HepG2 (cell line): ENCODE results near the gene F7. TPM values are rescaled to one million over a fixed set of nuclear protein-coding genes. Genes with fewer than 3 reads are reported as not detected.
A peak's percentile ranks its signal among the peaks of the same experiment; 100 is the strongest.

ENCODE experiments used
- ARNT ChIP-seq: fragments of 450-650 bp; IDR thresholded peaks from 2 replicates; pipeline ENCODE4 v1.6.1; 2017
- CBFB ChIP-seq: sonication (generic); formaldehyde crosslinking; IDR thresholded peaks from 2 replicates; pipeline ENCODE4 v1.4.0; 2020; ENCODE audit warnings: missing genetic modification reagents
- CREM ChIP-seq, 2 experiments: sonication (generic) in 1 of 2; formaldehyde crosslinking in 1 of 2; IDR thresholded peaks; 2 replicates each; pipeline versions ENCODE4 v1.4.0 to v1.6.1; 2016 to 2020; ENCODE audit warnings: antibody characterized with exemption in 1 of 2, mild to moderate bottlenecking in 1 of 2, missing genetic modification reagents in 1 of 2
- DMAP1 ChIP-seq: IDR thresholded peaks from 2 replicates; pipeline ENCODE4 v1.6.1; 2016
- FOXO1 ChIP-seq: sonication (generic); formaldehyde crosslinking; IDR thresholded peaks from 2 replicates; pipeline ENCODE4 v1.4.0; 2020; ENCODE audit warnings: missing genetic modification reagents
- FOXP4 ChIP-seq: sonication (generic); formaldehyde crosslinking; IDR thresholded peaks from 2 replicates; pipeline ENCODE4 v1.4.0; 2020; ENCODE audit warnings: missing genetic modification reagents
- GABPB1 ChIP-seq: IDR thresholded peaks from 2 replicates; pipeline ENCODE4 v1.6.1; 2016; ENCODE audit warnings: mild to moderate bottlenecking, missing genetic modification reagents, moderate library complexity, missing compliant biosample characterization
- GLI4 ChIP-seq: sonication (generic); formaldehyde crosslinking; IDR thresholded peaks from 2 replicates; pipeline ENCODE4 v1.5.1; 2020; ENCODE audit warnings: missing genetic modification reagents, mild to moderate bottlenecking, moderate library complexity, borderline replicate concordance
- IKZF1 ChIP-seq: fragments of 450-650 bp; IDR thresholded peaks from 2 replicates; pipeline ENCODE4 v1.7.1; 2016
- JUND ChIP-seq: sonication (generic); formaldehyde crosslinking; IDR thresholded peaks from 2 replicates; pipeline ENCODE4 v1.8.0; 2022; ENCODE audit warnings: mild to moderate bottlenecking, missing genetic modification reagents
- MEIS1 ChIP-seq: sonication (generic); formaldehyde crosslinking; IDR thresholded peaks from 2 replicates; pipeline ENCODE4 v1.9.0; 2021; ENCODE audit warnings: mild to moderate bottlenecking, missing genetic modification reagents, moderate library complexity, borderline replicate concordance
- PHF8 ChIP-seq: sonication (generic); formaldehyde crosslinking; IDR thresholded peaks from 2 replicates; pipeline ENCODE4 v1.5.0; 2020; ENCODE audit warnings: missing genetic modification reagents
- SIX4 ChIP-seq: sonication (generic); formaldehyde crosslinking; IDR thresholded peaks from 2 replicates; pipeline ENCODE4 v1.4.0; 2020; ENCODE audit warnings: missing genetic modification reagents
- SP5 ChIP-seq: IDR thresholded peaks from 2 replicates; pipeline ENCODE4 v1.6.1; 2016; ENCODE audit warnings: low read depth, borderline replicate concordance
- TEF ChIP-seq: sonication (generic); formaldehyde crosslinking; IDR thresholded peaks from 2 replicates; pipeline ENCODE4 v1.5.0; 2020; ENCODE audit warnings: missing genetic modification reagents
- ZBTB1 ChIP-seq: sonication (generic); formaldehyde crosslinking; IDR thresholded peaks from 2 replicates; pipeline ENCODE4 v1.4.0; 2020; ENCODE audit warnings: missing genetic modification reagents, borderline replicate concordance
- ZNF225 ChIP-seq: sonication (generic); formaldehyde crosslinking; IDR thresholded peaks from 2 replicates; pipeline ENCODE4 v1.4.0; 2020; ENCODE audit warnings: mild to moderate bottlenecking, missing genetic modification reagents
- ZNF264 ChIP-seq: sonication (generic); formaldehyde crosslinking; IDR thresholded peaks from 2 replicates; pipeline ENCODE4 v1.4.0; 2020; ENCODE audit warnings: missing genetic modification reagents
- ZNF605 ChIP-seq: sonication (generic); formaldehyde crosslinking; IDR thresholded peaks from 2 replicates; pipeline ENCODE4 v1.8.0; 2022; ENCODE audit warnings: mild to moderate bottlenecking, missing genetic modification reagents
- ZNF788 ChIP-seq: sonication (generic); formaldehyde crosslinking; IDR thresholded peaks from 2 replicates; pipeline ENCODE4 v1.5.0; 2020; ENCODE audit warnings: mild to moderate bottlenecking, missing genetic modification reagents, borderline replicate concordance
- polyA plus RNA-seq, 8 experiments: library from polyadenylated mRNA; depleted of rRNA in 3 of 8; stranded (reverse) in 7 of 8; unstranded in 1 of 8; fragments of >200 nt; fragmentation: Illumina TruSeq in 4 of 8; extraction: Trizol in 4 of 8; gene quantifications; 2 replicates each; pipeline versions ENCODE4 v1.2.1 to v1.2.3, GENCODE V29; 2011 to 2016; ENCODE audit warnings: low read depth in 4 of 8, missing spikeins in 1 of 8, mixed read lengths in 1 of 8; ENCODE audit not compliant: insufficient read depth in 1 of 8
- total RNA-seq, 5 experiments: library from RNA; depleted of rRNA; stranded (reverse); fragments of >200 nt; fragmentation: Illumina TruSeq; extraction: Trizol; gene quantifications; 2 replicates each; pipeline ENCODE4 v1.2.3, GENCODE V29; 2016; ENCODE audit warnings: low read depth in 1 of 5
- TF ChIP-seq, protein P1 (sequence below): sonication (generic); formaldehyde crosslinking; conservative IDR thresholded peaks from 2 replicates; pipeline ENCODE4 v1.8.1; 2023; ENCODE audit warnings: missing genetic modification reagents
- TF ChIP-seq, protein P2 (sequence below): sonication (generic); formaldehyde crosslinking; IDR thresholded peaks from 2 replicates; pipeline ENCODE4 v1.5.0; 2020; ENCODE audit warnings: mild to moderate bottlenecking, missing genetic modification reagents
- TF ChIP-seq, protein P3 (sequence below): sonication (generic); formaldehyde crosslinking; IDR thresholded peaks from 2 replicates; pipeline ENCODE4 v1.4.0; 2020; ENCODE audit warnings: missing genetic modification reagents

F7 gene
- total and polyA plus RNA-seq, 2 of the 13 experiments (the other 11 are each of a cell fraction or from before 2014, with no cell fraction given), result 12.6 to 26.5 TPM

DNA sequence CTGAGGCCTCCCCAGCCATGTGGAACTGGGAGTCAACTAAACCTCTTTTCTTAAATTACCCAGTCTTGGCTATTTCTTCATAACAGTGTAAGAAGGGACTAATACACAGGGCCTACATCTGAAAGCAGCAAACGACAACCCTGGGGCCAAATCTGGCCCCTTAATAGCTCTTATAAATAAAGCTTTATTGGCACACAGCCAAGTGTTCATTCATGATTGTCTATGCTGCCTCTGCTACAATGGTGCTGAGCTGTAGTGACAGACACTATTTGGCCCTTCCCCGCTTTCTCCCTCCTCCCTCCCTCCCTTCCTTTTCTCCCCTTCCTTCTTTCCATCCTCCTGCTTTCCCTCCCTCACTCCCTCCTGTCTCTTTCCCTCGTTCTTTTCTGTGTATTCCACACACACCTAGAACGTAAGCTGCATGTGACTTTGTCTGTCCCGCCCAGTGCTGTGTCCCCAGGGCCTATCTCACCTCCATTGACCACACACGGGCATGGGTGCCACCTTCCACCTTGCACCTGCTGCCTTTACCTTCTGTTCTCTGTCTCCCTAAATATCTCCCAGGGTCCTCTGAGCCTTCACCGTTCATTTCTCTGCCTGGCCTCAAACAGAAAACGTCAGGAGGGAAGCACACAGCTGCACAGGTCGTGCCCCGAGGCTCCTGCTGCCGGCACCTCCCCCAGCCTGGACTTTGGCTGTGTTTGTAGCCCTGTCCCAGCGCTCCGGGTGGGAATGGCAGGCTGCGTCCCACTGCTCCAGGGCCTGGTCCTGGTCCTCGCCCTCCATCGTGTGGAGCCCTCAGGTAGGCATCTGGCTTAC, 52.5 kb downstream of the F7 start, which contains the start of gene PROZ (continued):
- TF ChIP-seq, protein P1, sequence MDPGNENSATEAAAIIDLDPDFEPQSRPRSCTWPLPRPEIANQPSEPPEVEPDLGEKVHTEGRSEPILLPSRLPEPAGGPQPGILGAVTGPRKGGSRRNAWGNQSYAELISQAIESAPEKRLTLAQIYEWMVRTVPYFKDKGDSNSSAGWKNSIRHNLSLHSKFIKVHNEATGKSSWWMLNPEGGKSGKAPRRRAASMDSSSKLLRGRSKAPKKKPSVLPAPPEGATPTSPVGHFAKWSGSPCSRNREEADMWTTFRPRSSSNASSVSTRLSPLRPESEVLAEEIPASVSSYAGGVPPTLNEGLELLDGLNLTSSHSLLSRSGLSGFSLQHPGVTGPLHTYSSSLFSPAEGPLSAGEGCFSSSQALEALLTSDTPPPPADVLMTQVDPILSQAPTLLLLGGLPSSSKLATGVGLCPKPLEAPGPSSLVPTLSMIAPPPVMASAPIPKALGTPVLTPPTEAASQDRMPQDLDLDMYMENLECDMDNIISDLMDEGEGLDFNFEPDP, result no peak
- TF ChIP-seq MEIS1 (CRISPR knock-in tag) (no peak), GLI4 (CRISPR knock-in tag) (no peak), SIX4 (CRISPR knock-in tag) (peak; percentile 51; the same call in 1 of the 2 replicates), ZBTB1 (CRISPR knock-in tag) (no peak), ZNF788 (CRISPR knock-in tag) (peak; percentile 38; the same call in 1 of the 2 replicates), CREM (IDR thresholded peaks at IDR 0.05) (peak; percentile 3; the same call in 1 of the 2 replicates), CREM (CRISPR knock-in tag; IDR thresholded peaks at IDR 0.05) (no peak), SP5 (CRISPR knock-in tag) (peak; percentile 61; the same call in 1 of the 2 replicates), ARNT (no peak), PHF8 (CRISPR knock-in tag) (peak; percentile 61), ZNF605 (peak; percentile 71), DMAP1 (CRISPR knock-in tag) (peak; percentile 81; the same call in 1 of the 2 replicates), JUND (CRISPR knock-in tag) (no peak), GABPB1 (CRISPR knock-in tag) (peak; percentile 42; the same call in 1 of the 2 replicates), CBFB (CRISPR knock-in tag) (peak; percentile 66; the same call in 1 of the 2 replicates), FOXO1 (CRISPR knock-in tag) (peak; percentile 74), ZNF264 (no peak), ZNF225 (CRISPR knock-in tag) (peak; percentile 66; the same call in 1 of the 2 replicates), FOXP4 (CRISPR knock-in tag) (peak; percentile 77), TEF (CRISPR knock-in tag) (no peak), IKZF1 (no peak)
- TF ChIP-seq, protein P2, sequence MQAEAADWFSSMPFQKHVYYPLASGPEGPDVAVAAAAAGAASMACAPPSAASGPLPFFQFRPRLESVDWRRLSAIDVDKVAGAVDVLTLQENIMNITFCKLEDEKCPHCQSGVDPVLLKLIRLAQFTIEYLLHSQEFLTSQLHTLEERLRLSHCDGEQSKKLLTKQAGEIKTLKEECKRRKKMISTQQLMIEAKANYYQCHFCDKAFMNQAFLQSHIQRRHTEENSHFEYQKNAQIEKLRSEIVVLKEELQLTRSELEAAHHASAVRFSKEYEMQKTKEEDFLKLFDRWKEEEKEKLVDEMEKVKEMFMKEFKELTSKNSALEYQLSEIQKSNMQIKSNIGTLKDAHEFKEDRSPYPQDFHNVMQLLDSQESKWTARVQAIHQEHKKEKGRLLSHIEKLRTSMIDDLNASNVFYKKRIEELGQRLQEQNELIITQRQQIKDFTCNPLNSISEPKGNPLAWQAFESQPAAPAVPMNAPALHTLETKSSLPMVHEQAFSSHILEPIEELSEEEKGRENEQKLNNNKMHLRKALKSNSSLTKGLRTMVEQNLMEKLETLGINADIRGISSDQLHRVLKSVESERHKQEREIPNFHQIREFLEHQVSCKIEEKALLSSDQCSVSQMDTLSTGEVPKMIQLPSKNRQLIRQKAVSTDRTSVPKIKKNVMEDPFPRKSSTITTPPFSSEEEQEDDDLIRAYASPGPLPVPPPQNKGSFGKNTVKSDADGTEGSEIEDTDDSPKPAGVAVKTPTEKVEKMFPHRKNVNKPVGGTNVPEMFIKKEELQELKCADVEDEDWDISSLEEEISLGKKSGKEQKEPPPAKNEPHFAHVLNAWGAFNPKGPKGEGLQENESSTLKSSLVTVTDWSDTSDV, result no peak
- TF ChIP-seq, protein P3, sequence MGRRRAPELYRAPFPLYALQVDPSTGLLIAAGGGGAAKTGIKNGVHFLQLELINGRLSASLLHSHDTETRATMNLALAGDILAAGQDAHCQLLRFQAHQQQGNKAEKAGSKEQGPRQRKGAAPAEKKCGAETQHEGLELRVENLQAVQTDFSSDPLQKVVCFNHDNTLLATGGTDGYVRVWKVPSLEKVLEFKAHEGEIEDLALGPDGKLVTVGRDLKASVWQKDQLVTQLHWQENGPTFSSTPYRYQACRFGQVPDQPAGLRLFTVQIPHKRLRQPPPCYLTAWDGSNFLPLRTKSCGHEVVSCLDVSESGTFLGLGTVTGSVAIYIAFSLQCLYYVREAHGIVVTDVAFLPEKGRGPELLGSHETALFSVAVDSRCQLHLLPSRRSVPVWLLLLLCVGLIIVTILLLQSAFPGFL (CRISPR knock-in tag), result no peak
